Stomach smooth muscle (tissue), 2 donors: ENCODE measurements around the gene FEN1.

Experiments
- H3K27ac ChIP-seq: one replicate; pipeline ENCODE4 v1.7.0; 2013; ENCODE audit warnings: mild to moderate bottlenecking, low read length, inconsistent platforms
- H3K27me3 ChIP-seq, 2 donors: one replicate each; pipeline ENCODE4 v1.7.0; 2013; ENCODE audit warnings: low read length in 2 of 2; ENCODE audit not compliant: insufficient read depth in 2 of 2, control insufficient read depth in 1 of 2
- H3K36me3 ChIP-seq, 2 donors: one replicate each; pipeline ENCODE4 v1.7.0; 2013; ENCODE audit warnings: low read length in 2 of 2; ENCODE audit not compliant: control insufficient read depth in 2 of 2, insufficient read depth in 2 of 2
- H3K4me1 ChIP-seq: one replicate; pipeline ENCODE4 v1.7.0; 2013; ENCODE audit warnings: low read length; ENCODE audit not compliant: control insufficient read depth, insufficient read depth
- H3K4me3 ChIP-seq, 2 donors: one replicate each; pipeline ENCODE4 v1.7.0; 2013; ENCODE audit warnings: low read length in 2 of 2
- H3K9ac ChIP-seq, 2 donors: one replicate each; pipeline ENCODE4 v1.7.0; 2013; ENCODE audit warnings: low read length in 2 of 2, mild to moderate bottlenecking in 1 of 2
- H3K9me3 ChIP-seq, 2 donors: one replicate each; pipeline ENCODE4 v1.7.0; 2013; ENCODE audit warnings: low read length in 2 of 2; ENCODE audit not compliant: control insufficient read depth in 2 of 2
- donor health status: healthy.
- donor health status: Pancreatic carcinoma.

FEN1 gene

GRCh38 chr11:61784506-61784805 lies 8.3 kb upstream of the FEN1 start:
- H3K27ac ChIP-seq: no peak overlapping the region
- no peaks in the 10 kb centered on the region for H3K27me3 ChIP-seq
- H3K36me3 ChIP-seq: peaks cover 34 to 42% of the 10 kb centered on the region in 2 donors

GRCh38 chr11:61785837-61786402 lies 6.8 kb upstream of the FEN1 start:
- H3K36me3 ChIP-seq: peaks cover 44 to 52% of the 10 kb centered on the region in 2 donors
- H3K9me3 ChIP-seq: no peaks in the 10 kb centered on the region
- H3K4me3 ChIP-seq: no peak overlapping the region
- no peak overlapping the region for H3K9ac ChIP-seq
- no peak overlapping the region for H3K27ac ChIP-seq
- no peaks in the 10 kb centered on the region for H3K4me1 ChIP-seq
- no peaks in the 10 kb centered on the region for H3K27me3 ChIP-seq

More at GRCh38 chr11:61784506-61784805, 8.3 kb upstream of the FEN1 start:
- Histone ChIP-seq H3K4me3 (no peak overlapping the region), H3K9me3 (no peaks in the 10 kb centered on the region), H3K4me1 (no peaks in the 10 kb centered on the region), H3K9ac (no peak overlapping the region)

- Histone ChIP-seq H3K36me3 (peaks cover 44 to 49% of the 10 kb centered on the region in 2 donors), H3K9me3 (no peaks in the 10 kb centered on the region), H3K4me1 (peaks cover 12% of the 10 kb centered on the region), H3K9ac (no peak overlapping the region), H3K4me3 (no peak overlapping the region), H3K27me3 (no peaks in the 10 kb centered on the region), H3K27ac (no peak overlapping the region)
Observed at GRCh38 chr11:61787928-61788491, 4.7 kb upstream of the FEN1 start.

- peak overlapping the region; percentile 99 for H3K9ac ChIP-seq
- no peaks in the 10 kb centered on the region for H3K27me3 ChIP-seq
- H3K9me3 ChIP-seq: no peaks in the 10 kb centered on the region
- H3K4me1 ChIP-seq: peaks cover 18% of the 10 kb centered on the region
- peak overlapping the region; percentile 95 for H3K27ac ChIP-seq
- peaks cover 31 to 41% of the 10 kb centered on the region in 2 donors for H3K36me3 ChIP-seq
- peak overlapping the region; percentile 94 to 98 for H3K4me3 ChIP-seq
Observed at GRCh38 chr11:61791737-61792309, 888 bp upstream of the FEN1 start.

GRCh38 chr11:61793083-61793828 lies 545 bp downstream of the FEN1 start:
- Histone ChIP-seq H3K27me3 (no peaks in the 10 kb centered on the region), H3K27ac (peak overlapping the region; percentile 95), H3K4me3 (peak overlapping the region; percentile 94 to 98), H3K4me1 (peaks cover 18% of the 10 kb centered on the region), H3K9ac (peak overlapping the region; percentile 99), H3K36me3 (peaks cover 19 to 27% of the 10 kb centered on the region in 2 donors), H3K9me3 (no peaks in the 10 kb centered on the region)

- Histone ChIP-seq H3K27me3 (no peaks in the 10 kb centered on the region), H3K9me3 (no peaks in the 10 kb centered on the region), H3K9ac (peak overlapping the region in 1 of 2 donors; percentile 99), H3K36me3 (peaks cover 16 to 22% of the 10 kb centered on the region in 2 donors), H3K4me1 (peaks cover 18% of the 10 kb centered on the region), H3K27ac (no peak overlapping the region), H3K4me3 (no peak overlapping the region)
Observed at GRCh38 chr11:61793829-61794204, 1.1 kb downstream of the FEN1 start.

- no peaks in the 10 kb centered on the region for H3K9me3 ChIP-seq
- no peaks in the 10 kb centered on the region for H3K27me3 ChIP-seq
- H3K9ac ChIP-seq: no peak overlapping the region
- no peak overlapping the region for H3K27ac ChIP-seq
- H3K36me3 ChIP-seq: peaks cover 8 to 14% of the 10 kb centered on the region in 2 donors
- peaks cover 18% of the 10 kb centered on the region for H3K4me1 ChIP-seq
- no peak overlapping the region for H3K4me3 ChIP-seq
Observed at GRCh38 chr11:61794579-61794978, 1.9 kb downstream of the FEN1 start.

- peaks cover under 1 to 6% of the 10 kb centered on the region in 2 donors for H3K36me3 ChIP-seq
- no peaks in the 10 kb centered on the region for H3K27me3 ChIP-seq
- H3K9ac ChIP-seq: no peak overlapping the region
- H3K4me1 ChIP-seq: peaks cover 18% of the 10 kb centered on the region
- H3K9me3 ChIP-seq: no peaks in the 10 kb centered on the region
- no peak overlapping the region for H3K4me3 ChIP-seq
- no peak overlapping the region for H3K27ac ChIP-seq
Observed at GRCh38 chr11:61795459-61795858, 2.7 kb downstream of the FEN1 start.

GRCh38 chr11:61795876-61796526 lies 3.3 kb downstream of the FEN1 start:
- Histone ChIP-seq H3K27ac (no peak overlapping the region), H3K9ac (no peak overlapping the region)

GRCh38 chr11:61797263-61797944 lies 4.7 kb downstream of the FEN1 start:
- Histone ChIP-seq H3K4me1 (peaks cover 8% of the 10 kb centered on the region), H3K36me3 (peaks cover 6 to 9% of the 10 kb centered on the region in 2 donors), H3K27ac (peak overlapping the region; percentile 38), H3K9ac (peak overlapping the region; percentile 0 to 30), H3K4me3 (peak overlapping the region in 1 of 2 donors; percentile 48), H3K9me3 (no peaks in the 10 kb centered on the region), H3K27me3 (no peaks in the 10 kb centered on the region)

More at GRCh38 chr11:61795876-61796526, 3.3 kb downstream of the FEN1 start:
- Histone ChIP-seq H3K9me3 (no peaks in the 10 kb centered on the region), H3K36me3 (peaks cover 4 to 6% of the 10 kb centered on the region in 2 donors), H3K4me3 (no peak overlapping the region), H3K27me3 (no peaks in the 10 kb centered on the region), H3K4me1 (peaks cover 18% of the 10 kb centered on the region)
